Neural progenitor cell (in vitro differentiated cells): ENCODE results near the gene STK40. TPM values are rescaled to one million over a fixed set of nuclear protein-coding genes. Genes with fewer than 3 reads are reported as not detected.

Source experiments
- DNase-seq: peaks from one replicate; pipeline ENCODE4 v3.0.0-alpha.2; 2016; ENCODE audit warnings: low spot score
- H2AFZ ChIP-seq: fragments of 200-600 bp; sonication (generic); replicated peaks from 2 replicates; pipeline ENCODE4 v1.6.1; 2016; ENCODE audit warnings: antibody characterized with exemption
- H3F3A ChIP-seq: fragments of 200-600 bp; sonication (generic); 2 replicates; pipeline ENCODE4 v1.6.1; 2016; ENCODE audit warnings: antibody characterized with exemption, low read depth
- H3K27ac ChIP-seq: fragments of 200-600 bp; sonication (generic); 2 replicates; pipeline ENCODE4 v1.5.1; 2016; ENCODE audit warnings: mild to moderate bottlenecking
- H3K27me3 ChIP-seq: fragments of 200-600 bp; sonication (generic); 2 replicates; pipeline ENCODE4 v1.6.1; 2016; ENCODE audit warnings: mild to moderate bottlenecking, moderate library complexity
- H3K36me3 ChIP-seq: fragments of 200-600 bp; sonication (generic); 2 replicates; pipeline ENCODE4 v1.5.1; 2016
- H3K4me1 ChIP-seq: fragments of 200-600 bp; sonication (generic); 2 replicates; pipeline ENCODE4 v1.6.1; 2016; ENCODE audit warnings: mixed run types
- H3K4me2 ChIP-seq: fragments of 200-600 bp; sonication (generic); 2 replicates; pipeline ENCODE4 v1.6.1; 2016
- H3K4me3 ChIP-seq: fragments of 200-600 bp; sonication (generic); 2 replicates; pipeline ENCODE4 v1.5.1; 2016
- H3K79me2 ChIP-seq: fragments of 200-600 bp; sonication (generic); 2 replicates; pipeline ENCODE4 v1.6.1; 2016; ENCODE audit warnings: low read depth
- H3K9ac ChIP-seq: fragments of 200-600 bp; sonication (generic); 2 replicates; pipeline ENCODE4 v1.6.1; 2016
- H3K9me3 ChIP-seq: fragments of 200-600 bp; sonication (generic); 2 replicates; pipeline ENCODE4 v1.5.1; 2016; ENCODE audit warnings: low read depth
- H4K20me1 ChIP-seq: fragments of 200-600 bp; sonication (generic); 2 replicates; pipeline ENCODE4 v1.6.1; 2016; ENCODE audit warnings: low read depth
- H3K27ac Mint-ChIP-seq: 3 replicates; pipeline ENCODE4 v1.8.0; 2021; ENCODE audit warnings: mixed read lengths
- H3K27me3 Mint-ChIP-seq: 2 replicates; pipeline ENCODE4 v1.8.0; 2022; ENCODE audit warnings: low read depth, mild to moderate bottlenecking, inconsistent platforms, moderate library complexity, mixed read lengths; ENCODE audit not compliant: insufficient read depth
- H3K36me3 Mint-ChIP-seq: 3 replicates; pipeline ENCODE4 v1.8.0; 2021; ENCODE audit warnings: mixed read lengths
- H3K4me1 Mint-ChIP-seq: 3 replicates; pipeline ENCODE4 v1.8.0; 2021; ENCODE audit warnings: mixed read lengths
- H3K4me3 Mint-ChIP-seq: 3 replicates; pipeline ENCODE4 v1.8.0; 2021; ENCODE audit warnings: mild to moderate bottlenecking, moderate library complexity, mixed read lengths
- H3K9me3 Mint-ChIP-seq: 3 replicates; pipeline ENCODE4 v1.8.0; 2020; ENCODE audit warnings: mixed read lengths
- EZH2 ChIP-seq: fragments of 200-600 bp; sonication (generic); IDR thresholded peaks from 2 replicates; pipeline ENCODE4 v1.6.1; 2017; ENCODE audit warnings: antibody characterized with exemption, mild to moderate bottlenecking, moderate library complexity
- EZH2phosphoT487 ChIP-seq: fragments of 200-600 bp; sonication (generic); IDR thresholded peaks from 2 replicates; pipeline ENCODE4 v1.6.1; 2017; ENCODE audit warnings: antibody characterized with exemption
- small RNA-seq: library from RNA; depleted of rRNA; stranded (forward); fragments of <200 nt; gene quantifications from one replicate; pipeline ENCODE3, GENCODE V24; 2015
- total RNA-seq: library from RNA; depleted of rRNA; stranded (reverse); fragments of >200 nt; gene quantifications from 2 replicates; pipeline ENCODE4 v1.2.3, GENCODE V29; 2015; ENCODE audit warnings: low replicate concordance

STK40 gene
- total RNA-seq, 1 donor from 2014 or later = 5.3 TPM

- no peaks in the 10 kb centered on the region for H3K4me1 ChIP-seq
- Mint-ChIP-seq H3K27ac (no peak overlapping the region), H3K4me1 (no peaks in the 10 kb centered on the region), H3K27me3 (peaks cover 2% of the 10 kb centered on the region), H3K4me3 (no peak overlapping the region), H3K36me3 (peaks cover 38% of the 10 kb centered on the region), H3K9me3 (no peaks in the 10 kb centered on the region)
- peaks cover 7% of the 10 kb centered on the region for H4K20me1 ChIP-seq
- H3K27me3 ChIP-seq = no peaks in the 10 kb centered on the region
- no peaks in the 10 kb centered on the region for H3K79me2 ChIP-seq
- H3K36me3 ChIP-seq = peaks cover 18% of the 10 kb centered on the region
- no peak for DNase-seq
- TF ChIP-seq EZH2 (no peak), EZH2phosphoT487 (no peak)
- no peaks in the 10 kb centered on the region for H3K9me3 ChIP-seq
- H3K27ac ChIP-seq = no peak overlapping the region
- H3F3A ChIP-seq = peaks cover 19% of the 10 kb centered on the region
- no peak overlapping the region for H3K4me3 ChIP-seq
- no peak overlapping the region for H2AFZ ChIP-seq
- no peak overlapping the region for H3K4me2 ChIP-seq
- no peak overlapping the region for H3K9ac ChIP-seq
Measured at GRCh38 chr1:36295390-36295789, 90.3 kb downstream of the STK40 start.

Small RNAs within 50 kb of the gene (small RNA-seq; reads per million reads assigned to genes)
- gene RNU4-27P = not detected
- 0.27 reads per million, percentile 20 among the genes with 10 or more reads in this experiment for gene SNORA63C

Other genes with a start within 250 kb of the STK40 start
- gene TRAPPC3, start 236.4 kb downstream of the STK40 start, total RNA-seq = 44.9 and 69.4 TPM in 2 replicates
- gene MAP7D1, start 229.8 kb downstream of the STK40 start, total RNA-seq = 35.0 and 81.1 TPM in 2 replicates
- gene THRAP3, start 161.5 kb downstream of the STK40 start, total RNA-seq = 123 and 138 TPM in 2 replicates
- 6.1 and 15.1 TPM in 2 replicates for gene SH3D21, start 79.6 kb downstream of the STK40 start, total RNA-seq
- 3.1 and 14.7 TPM in 2 replicates for gene EVA1B, start 62.3 kb downstream of the STK40 start, total RNA-seq
- gene LSM10, start 12.0 kb upstream of the STK40 start, total RNA-seq = 8.6 and 10.2 TPM in 2 replicates
- gene OSCP1, start 64.5 kb upstream of the STK40 start, total RNA-seq = 7.8 and 8.2 TPM in 2 replicates
- gene MRPS15, start 78.5 kb upstream of the STK40 start, total RNA-seq = 75.2 and 109 TPM in 2 replicates
- gene CSF3R, start 97.0 kb upstream of the STK40 start, total RNA-seq = 0.56 TPM in 1 of 2 replicates, not detected in the other